ENCODE data around the gene SLC7A7.

Gene SLC7A7

GRCh38 chr14:22767323-22767589 is 48.0 kb downstream of the SLC7A7 start:
- no peak for TF ChIP-seq GATA2 (IDR thresholded peaks at IDR 0.05; ENCODE audit: low read depth, low read length)
- no peak for TF ChIP-seq GATA3 (IDR thresholded peaks at IDR 0.05; ENCODE audit: low read depth, low read length)

GRCh38 chr14:22766457-22767322 is 48.5 kb downstream of the SLC7A7 start, which contains the start of gene OXA1L:
Gene OXA1L (plus strand): TSS chr14:22766688. CDS start chr14:22766702, 14 bp downstream.
- TF ChIP-seq GATA3 (IDR thresholded peaks at IDR 0.05; ENCODE audit: low read depth, low read length) (no peak), GATA2 (IDR thresholded peaks at IDR 0.05; ENCODE audit: low read depth, low read length) (no peak)

- TF ChIP-seq GATA3 (IDR thresholded peaks at IDR 0.05; ENCODE audit: low read depth, low read length) (no peak), GATA2 (IDR thresholded peaks at IDR 0.05; ENCODE audit: low read depth, low read length) (no peak)
Measured at GRCh38 chr14:22764382-22764781, 50.9 kb downstream of the SLC7A7 start.

GRCh38 chr14:22761734-22762133 is 53.5 kb downstream of the SLC7A7 start:
- TF ChIP-seq GATA2 (IDR thresholded peaks at IDR 0.05; ENCODE audit: low read depth, low read length) (no peak), GATA3 (IDR thresholded peaks at IDR 0.05; ENCODE audit: low read depth, low read length) (no peak)

- TF ChIP-seq GATA3 (IDR thresholded peaks at IDR 0.05; ENCODE audit: low read depth, low read length) (no peak), GATA2 (IDR thresholded peaks at IDR 0.05; ENCODE audit: low read depth, low read length) (no peak)
Measured at GRCh38 chr14:22753586-22753985, 61.6 kb downstream of the SLC7A7 start.

GRCh38 chr14:22752422-22752821 is 62.8 kb downstream of the SLC7A7 start:
- TF ChIP-seq GATA3 (IDR thresholded peaks at IDR 0.05; ENCODE audit: low read depth, low read length) (no peak), GATA2 (IDR thresholded peaks at IDR 0.05; ENCODE audit: low read depth, low read length) (no peak)

DNA sequence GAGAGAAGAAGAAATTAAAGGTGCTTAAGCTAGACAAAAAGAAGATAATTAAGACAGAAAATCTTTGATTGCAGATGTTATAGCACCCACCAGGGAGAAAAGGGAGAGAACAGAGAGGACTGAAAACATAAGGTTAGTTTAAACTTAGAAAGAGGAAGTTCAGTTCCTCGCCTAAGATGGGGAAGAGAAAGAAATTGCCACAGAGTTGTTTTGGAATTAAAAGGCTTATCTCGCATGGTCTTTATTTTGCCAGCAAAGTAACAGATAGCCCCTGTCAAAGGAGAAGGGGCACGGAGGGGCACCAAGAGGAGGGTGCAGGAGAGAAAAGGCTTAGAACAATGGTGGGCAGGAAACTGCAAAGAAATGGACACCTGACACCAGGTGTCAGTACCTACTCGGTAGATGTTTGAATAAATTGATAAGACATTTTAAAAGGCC is 66.6 kb downstream of the SLC7A7 start:
- TF ChIP-seq GATA3 (IDR thresholded peaks at IDR 0.05; ENCODE audit: low read depth, low read length) (no peak), GATA2 (IDR thresholded peaks at IDR 0.05; ENCODE audit: low read depth, low read length) (no peak)

DNA sequence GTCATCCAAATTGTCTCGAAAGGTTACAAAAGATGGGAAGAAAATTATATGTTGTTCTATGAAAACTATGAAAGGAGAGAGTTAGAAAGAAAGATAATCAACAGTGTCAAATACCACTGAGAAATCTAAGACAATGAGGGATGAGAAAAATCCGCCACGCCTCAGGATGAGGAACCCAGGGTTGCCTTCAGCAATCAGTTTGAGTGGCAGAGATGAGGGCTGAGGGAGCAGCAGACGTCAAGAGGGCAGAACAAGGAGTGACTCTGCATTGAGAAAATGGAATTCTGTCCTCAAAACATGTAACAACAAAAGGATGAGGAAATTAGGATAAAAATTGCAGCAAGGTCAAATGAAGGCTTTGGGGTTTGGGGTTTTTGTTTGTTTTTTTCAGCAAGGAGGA is 67.0 kb downstream of the SLC7A7 start:
- TF ChIP-seq GATA3 (IDR thresholded peaks at IDR 0.05; ENCODE audit: low read depth, low read length) (no peak), GATA2 (IDR thresholded peaks at IDR 0.05; ENCODE audit: low read depth, low read length) (no peak)

- TF ChIP-seq GATA2 (IDR thresholded peaks at IDR 0.05; ENCODE audit: low read depth, low read length), result no peak
- TF ChIP-seq GATA3 (IDR thresholded peaks at IDR 0.05; ENCODE audit: low read depth, low read length), result no peak
Measured at GRCh38 chr14:22747769-22748168, 67.5 kb downstream of the SLC7A7 start.

- TF ChIP-seq GATA2 (IDR thresholded peaks at IDR 0.05; ENCODE audit: low read depth, low read length) (no peak), GATA3 (IDR thresholded peaks at IDR 0.05; ENCODE audit: low read depth, low read length) (no peak)
Measured at GRCh38 chr14:22740020-22740419, 75.2 kb downstream of the SLC7A7 start.

- TF ChIP-seq GATA3 (IDR thresholded peaks at IDR 0.05; ENCODE audit: low read depth, low read length), result no peak
- no peak for TF ChIP-seq GATA2 (IDR thresholded peaks at IDR 0.05; ENCODE audit: low read depth, low read length)
Measured at GRCh38 chr14:22739423-22739822, 75.8 kb downstream of the SLC7A7 start.

DNA sequence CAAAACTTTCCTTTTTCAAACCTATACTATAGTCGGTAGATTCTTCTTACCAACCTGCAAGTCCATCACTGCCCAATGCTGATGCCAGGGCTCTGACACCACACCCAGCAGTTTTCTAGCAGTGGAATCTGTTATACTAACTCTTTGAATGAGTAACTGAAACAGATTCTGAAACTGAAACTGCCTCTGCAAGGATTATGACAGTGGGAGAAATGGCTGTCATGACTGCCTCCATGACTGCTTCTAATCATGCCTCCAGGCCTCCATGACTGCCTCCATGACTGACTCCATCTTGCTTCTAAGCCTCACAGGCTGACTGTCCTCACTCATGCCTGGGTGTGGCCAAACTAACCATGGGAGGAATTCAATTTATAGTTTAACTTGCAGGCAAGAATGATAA is 78.2 kb downstream of the SLC7A7 start:
- TF ChIP-seq GATA2 (IDR thresholded peaks at IDR 0.05; ENCODE audit: low read depth, low read length) (no peak), GATA3 (IDR thresholded peaks at IDR 0.05; ENCODE audit: low read depth, low read length) (no peak)

DNA sequence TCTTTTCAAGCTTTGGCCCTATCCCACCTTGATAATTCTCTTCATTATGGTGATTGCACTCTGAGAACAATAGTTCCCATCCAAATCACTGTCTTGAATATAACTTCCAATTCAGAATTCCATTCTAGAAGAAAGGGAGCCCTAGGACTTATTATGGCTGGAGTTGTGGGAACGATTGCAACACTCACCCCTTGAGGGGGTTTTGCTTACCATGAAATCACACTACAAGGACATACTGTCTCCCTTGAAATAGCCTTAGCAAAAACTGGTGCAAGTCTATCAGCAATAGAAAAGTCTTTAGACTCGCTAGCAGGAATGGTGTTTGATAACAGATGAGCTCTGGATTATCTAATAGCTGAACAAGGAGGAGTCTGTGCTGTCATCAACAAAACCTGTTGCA is 80.1 kb downstream of the SLC7A7 start:
- TF ChIP-seq GATA3 (IDR thresholded peaks at IDR 0.05; ENCODE audit: low read depth, low read length) (no peak), GATA2 (IDR thresholded peaks at IDR 0.05; ENCODE audit: low read depth, low read length) (no peak)

- TF ChIP-seq GATA3 (IDR thresholded peaks at IDR 0.05; ENCODE audit: low read depth, low read length), result no peak
- TF ChIP-seq GATA2 (IDR thresholded peaks at IDR 0.05; ENCODE audit: low read depth, low read length), result no peak
Measured at GRCh38 chr14:22733829-22734228, 81.4 kb downstream of the SLC7A7 start.

GRCh38 chr14:22726012-22726411 is 89.2 kb downstream of the SLC7A7 start:
- TF ChIP-seq GATA2 (IDR thresholded peaks at IDR 0.05; ENCODE audit: low read depth, low read length), result no peak
- TF ChIP-seq GATA3 (IDR thresholded peaks at IDR 0.05; ENCODE audit: low read depth, low read length), result no peak
